IMR-90 (cell line): ENCODE results near the gene CLCN4. TPM values are rescaled to one million over a fixed set of nuclear protein-coding genes. Genes with fewer than 3 reads are reported as not detected.

ENCODE experiments used
- ATAC-seq: fragments of 200-7000 bp; cut with Tn5 transposase; 2 replicates; pipeline ENCODE4 v1.9.1; 2020; ENCODE audit warnings: low read depth, mild to moderate bottlenecking, moderate library complexity
- BruUV-seq: library from RNA; stranded (reverse); fragments of 400-500 nt; replicated peaks from 2 replicates; lab custom pipeline; 2021; lab: Mats Ljungman, UMichigan
- CTCF ChIA-PET: fragments of 300-600 bp; formaldehyde crosslinking; extraction: SDS; loops from one replicate; lab custom pipeline; 2021; ENCODE audit warnings: antibody characterized with exemption; lab: Yijun Ruan, JAX
- POLR2A ChIA-PET: fragments of 300-600 bp; sonication (Branson Sonifier 250); formaldehyde crosslinking; loops from one replicate; lab custom pipeline; 2022; ENCODE audit warnings: antibody characterized with exemption; ENCODE audit not compliant: unreplicated experiment; lab: Charles Lee
- DNase-seq: peaks from one replicate; pipeline ENCODE4 v3.0.0; 2013
- H2AFZ ChIP-seq: replicated peaks from 2 replicates; pipeline ENCODE3; 2013; ENCODE audit warnings: low read length, mild to moderate bottlenecking; ENCODE audit not compliant: poor library complexity
- H2AK5ac ChIP-seq: 2 replicates; pipeline ENCODE4 v1.6.1; 2013; ENCODE audit warnings: low read depth, low read length, inconsistent platforms
- H2AK9ac ChIP-seq: replicated peaks from 2 replicates; pipeline ENCODE3; 2013; ENCODE audit warnings: mild to moderate bottlenecking, low read depth, low read length, moderate library complexity; ENCODE audit not compliant: poor library complexity
- H2BK120ac ChIP-seq: 2 replicates; pipeline ENCODE4 v1.6.1; 2013; ENCODE audit warnings: low read depth, low read length, inconsistent platforms
- H2BK15ac ChIP-seq: 3 replicates; pipeline ENCODE4 v1.6.1; 2013; ENCODE audit warnings: low read depth, low read length, inconsistent platforms
- H2BK20ac ChIP-seq: 2 replicates; pipeline ENCODE4 v1.6.1; 2013; ENCODE audit warnings: low read depth, mild to moderate bottlenecking, inconsistent platforms, low read length, moderate library complexity
- H2BK5ac ChIP-seq: 2 replicates; pipeline ENCODE4 v1.6.1; 2013; ENCODE audit warnings: mild to moderate bottlenecking, low read depth, low read length, inconsistent platforms; ENCODE audit not compliant: poor library complexity, severe bottlenecking
- H3K14ac ChIP-seq: replicated peaks from 2 replicates; pipeline ENCODE4 v1.6.1; 2013; ENCODE audit warnings: low read depth, low read length, inconsistent platforms
- H3K18ac ChIP-seq: 2 replicates; pipeline ENCODE4 v1.6.1; 2013; ENCODE audit warnings: low read depth, low read length, control low read depth
- H3K23ac ChIP-seq: 2 replicates; pipeline ENCODE4 v1.6.1; 2013; ENCODE audit warnings: low read depth, low read length, inconsistent platforms
- H3K27ac ChIP-seq: 2 replicates; pipeline ENCODE4 v1.5.1; 2013; ENCODE audit warnings: mild to moderate bottlenecking, control low read depth, low read length; ENCODE audit not compliant: insufficient read depth
- H3K27me3 ChIP-seq: 2 replicates; pipeline ENCODE4 v1.6.1; 2013; ENCODE audit warnings: low read length; ENCODE audit not compliant: control insufficient read depth, insufficient read depth
- H3K36me3 ChIP-seq: 2 replicates; pipeline ENCODE4 v1.6.1; 2013; ENCODE audit warnings: low read length, mixed read lengths; ENCODE audit not compliant: control insufficient read depth, insufficient read depth
- H3K4ac ChIP-seq: 2 replicates; pipeline ENCODE4 v1.6.1; 2013; ENCODE audit warnings: low read depth, low read length, inconsistent platforms
- H3K4me1 ChIP-seq: 2 replicates; pipeline ENCODE4 v1.6.1; 2013; ENCODE audit warnings: low read length, mixed read lengths; ENCODE audit not compliant: control insufficient read depth, insufficient read depth
- H3K4me2 ChIP-seq: 2 replicates; pipeline ENCODE4 v1.6.1; 2013; ENCODE audit warnings: low read depth, mild to moderate bottlenecking, control low read depth, low read length, moderate library complexity
- H3K4me3 ChIP-seq: 2 replicates; pipeline ENCODE4 v1.5.1; 2013; ENCODE audit warnings: low read depth, mild to moderate bottlenecking, control low read depth, low read length, moderate library complexity; ENCODE audit not compliant: insufficient read depth
- H3K56ac ChIP-seq: 2 replicates; pipeline ENCODE4 v1.6.1; 2013; ENCODE audit warnings: low read length, inconsistent platforms; ENCODE audit not compliant: insufficient read depth; ENCODE audit errors: extremely low read depth
- H3K79me1 ChIP-seq, 2 experiments: 2 replicates each; pipeline ENCODE4 v1.6.1; 2013; ENCODE audit warnings: low read length in 2 of 2, inconsistent platforms in 1 of 2, low read depth in 1 of 2
- H3K9ac ChIP-seq: 2 replicates; pipeline ENCODE4 v1.6.1; 2013; ENCODE audit warnings: low read depth, low read length, control low read depth
- H3K9me1 ChIP-seq: 2 replicates; pipeline ENCODE4 v1.6.1; 2013; ENCODE audit warnings: low read length, inconsistent platforms; ENCODE audit not compliant: insufficient read depth
- H3K9me3 ChIP-seq: 2 replicates; pipeline ENCODE4 v1.6.1; 2013; ENCODE audit warnings: low read length; ENCODE audit not compliant: control insufficient read depth, insufficient read depth
- H4K20me1 ChIP-seq: 2 replicates; pipeline ENCODE4 v1.6.1; 2013; ENCODE audit warnings: low read length, inconsistent platforms; ENCODE audit not compliant: insufficient read depth
- H4K5ac ChIP-seq: 2 replicates; pipeline ENCODE4 v1.6.1; 2013; ENCODE audit warnings: mild to moderate bottlenecking, low read depth, low read length, control low read depth
- H4K8ac ChIP-seq, 2 experiments: 2 replicates each; pipeline ENCODE4 v1.6.1; 2013; ENCODE audit warnings: low read depth in 2 of 2, low read length in 2 of 2, control low read depth in 1 of 2, inconsistent platforms in 1 of 2
- H4K91ac ChIP-seq: 2 replicates; pipeline ENCODE4 v1.6.1; 2013; ENCODE audit warnings: low read depth, low read length, inconsistent platforms; ENCODE audit not compliant: insufficient read depth
- BHLHE40 ChIP-seq: fragments of 150-350 bp; IDR thresholded peaks from 2 replicates; pipeline ENCODE4 v1.6.1; 2016; ENCODE audit warnings: mild to moderate bottlenecking, low read depth, low read length
- RCOR1 ChIP-seq: IDR thresholded peaks from 2 replicates; pipeline ENCODE4 v1.6.1; 2012; ENCODE audit warnings: mild to moderate bottlenecking, low read length, improper control_type of control experiment; ENCODE audit not compliant: insufficient replicate concordance
- WGBS, 2 experiments: methylation state at CpG; one replicate each; pipeline versions ENCODE4 v1.1.5 to v1.1.7; 2013; ENCODE audit warnings: missing lambda C conversion rate in 2 of 2; ENCODE audit not compliant: insufficient read length in 1 of 2; ENCODE audit errors: extremely low coverage in 2 of 2; 5-methylcytosine and 5-hydroxymethylcytosine counted together
- dilution Hi-C: fragments of 300-500 bp; cut with HindIII; formaldehyde crosslinking; loops from one replicate; pipeline ENCODE4 v1.14.3; 2018; ENCODE audit warnings: low sequenced_read_pairs; ENCODE audit not compliant: unreplicated experiment
- in situ Hi-C: fragments of 300-500 bp; cut with MboI; formaldehyde crosslinking; loops from 3 replicates; pipeline ENCODE4 v1.14.3; 2019; ENCODE audit warnings: low sequenced_read_pairs, inconsistent platforms, mixed read lengths
- intact Hi-C: fragments of 100-400 bp; cut with micrococcal nuclease; formaldehyde crosslinking; loops from 2 replicates; pipeline ENCODE4 v1.10.0; 2022
- polyA plus RNA-seq, 3 experiments: library from polyadenylated mRNA; depleted of rRNA; stranded (reverse); fragments of >200 nt; gene quantifications; 2 replicates each; pipeline ENCODE4 v1.2.3, GENCODE V29; 2012; ENCODE audit warnings: low replicate concordance in 1 of 3
- total RNA-seq: library from RNA; depleted of rRNA; stranded (reverse); fragments of >200 nt; gene quantifications from 2 replicates; pipeline ENCODE4 v1.2.3, GENCODE V29; 2012
- TF ChIP-seq, protein P1 (sequence below): conservative IDR thresholded peaks from 2 replicates; pipeline ENCODE4 v1.5.1; 2012; ENCODE audit warnings: mild to moderate bottlenecking, low read depth, low read length, improper control_type of control experiment
- TF ChIP-seq, protein P2 (sequence below): fragments of 150-350 bp; IDR thresholded peaks from 2 replicates; pipeline ENCODE4 v1.6.1; 2017; ENCODE audit warnings: mild to moderate bottlenecking, antibody characterized with exemption, low read length, low read depth

CLCN4 gene
- total and polyA plus RNA-seq, 2 of the 4 experiments (the other 2 are of a cell fraction): 2.2 to 4.5 TPM

DNA sequence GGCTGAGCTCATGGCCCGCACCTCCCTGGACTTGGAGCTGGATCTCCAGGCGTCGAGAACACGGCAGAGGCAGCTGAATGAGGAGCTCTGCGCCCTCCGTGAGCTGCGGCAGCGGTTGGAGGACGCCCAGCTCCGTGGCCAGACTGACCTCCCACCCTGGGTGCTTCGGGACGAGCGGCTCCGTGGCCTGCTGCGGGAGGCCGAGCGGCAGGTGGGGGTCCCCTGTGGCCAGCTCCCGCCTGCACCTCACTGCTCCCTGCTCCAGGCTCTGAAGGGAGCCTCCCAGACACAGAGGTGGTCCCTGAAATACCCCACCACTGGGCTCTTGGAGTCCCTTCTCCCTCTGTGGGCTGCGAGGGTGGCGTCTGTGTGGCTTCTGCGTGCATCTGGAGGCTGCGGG, 18.0 kb upstream of the CLCN4 start:
- no peak overlapping the region for H2BK5ac ChIP-seq
- ChIA-PET CTCF (no interaction called here), POLR2A (no interaction called here)
- no peak for DNase-seq
- H3K9me3 ChIP-seq: no peaks in the 10 kb centered on the region; the same call in 1 of the 2 replicates
- no peak overlapping the region for H2BK15ac ChIP-seq
- H3K4me3 ChIP-seq: no peak overlapping the region
- no peak overlapping the region for H3K18ac ChIP-seq
- H3K4me1 ChIP-seq: no peaks in the 10 kb centered on the region; the same call in 1 of the 2 replicates
- no peak overlapping the region for H4K8ac ChIP-seq
- no peak overlapping the region for H2AFZ ChIP-seq
- no peaks in the 10 kb centered on the region for H4K20me1 ChIP-seq
- H2BK20ac ChIP-seq: no peak overlapping the region
- H2AK5ac ChIP-seq: no peak overlapping the region
- no peak overlapping the region for H3K56ac ChIP-seq
- H3K9ac ChIP-seq: no peak overlapping the region
- intact Hi-C loops: no loop called here
- dilution Hi-C loops: no loop called here
- peaks cover 34% of the 10 kb centered on the region for H3K36me3 ChIP-seq
- H3K23ac ChIP-seq: no peak overlapping the region
- TF ChIP-seq, protein P1, sequence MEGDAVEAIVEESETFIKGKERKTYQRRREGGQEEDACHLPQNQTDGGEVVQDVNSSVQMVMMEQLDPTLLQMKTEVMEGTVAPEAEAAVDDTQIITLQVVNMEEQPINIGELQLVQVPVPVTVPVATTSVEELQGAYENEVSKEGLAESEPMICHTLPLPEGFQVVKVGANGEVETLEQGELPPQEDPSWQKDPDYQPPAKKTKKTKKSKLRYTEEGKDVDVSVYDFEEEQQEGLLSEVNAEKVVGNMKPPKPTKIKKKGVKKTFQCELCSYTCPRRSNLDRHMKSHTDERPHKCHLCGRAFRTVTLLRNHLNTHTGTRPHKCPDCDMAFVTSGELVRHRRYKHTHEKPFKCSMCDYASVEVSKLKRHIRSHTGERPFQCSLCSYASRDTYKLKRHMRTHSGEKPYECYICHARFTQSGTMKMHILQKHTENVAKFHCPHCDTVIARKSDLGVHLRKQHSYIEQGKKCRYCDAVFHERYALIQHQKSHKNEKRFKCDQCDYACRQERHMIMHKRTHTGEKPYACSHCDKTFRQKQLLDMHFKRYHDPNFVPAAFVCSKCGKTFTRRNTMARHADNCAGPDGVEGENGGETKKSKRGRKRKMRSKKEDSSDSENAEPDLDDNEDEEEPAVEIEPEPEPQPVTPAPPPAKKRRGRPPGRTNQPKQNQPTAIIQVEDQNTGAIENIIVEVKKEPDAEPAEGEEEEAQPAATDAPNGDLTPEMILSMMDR: no peak
- TF ChIP-seq RCOR1 (no peak), BHLHE40 (no peak)
- TF ChIP-seq, protein P2, sequence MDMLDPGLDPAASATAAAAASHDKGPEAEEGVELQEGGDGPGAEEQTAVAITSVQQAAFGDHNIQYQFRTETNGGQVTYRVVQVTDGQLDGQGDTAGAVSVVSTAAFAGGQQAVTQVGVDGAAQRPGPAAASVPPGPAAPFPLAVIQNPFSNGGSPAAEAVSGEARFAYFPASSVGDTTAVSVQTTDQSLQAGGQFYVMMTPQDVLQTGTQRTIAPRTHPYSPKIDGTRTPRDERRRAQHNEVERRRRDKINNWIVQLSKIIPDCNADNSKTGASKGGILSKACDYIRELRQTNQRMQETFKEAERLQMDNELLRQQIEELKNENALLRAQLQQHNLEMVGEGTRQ: no peak
- H4K91ac ChIP-seq: no peak overlapping the region
- H2AK9ac ChIP-seq: no peak overlapping the region
- H3K14ac ChIP-seq: no peak overlapping the region
- no peak overlapping the region for H2BK120ac ChIP-seq
- ATAC-seq: no peak
- no peaks in the 10 kb centered on the region; a peak in 1 of 4 replicates for H3K79me1 ChIP-seq
- in situ Hi-C loops: no loop called here
- no peak overlapping the region for H4K5ac ChIP-seq
- WGBS, 2 experiments: 95% methylated on average over 4 of the region's 22 CpGs; no CpG with 5 or more reads in 1 of the 2 experiments
- no peak overlapping the region for H3K4me2 ChIP-seq
- H3K9me1 ChIP-seq: 0 out of 2 replicates have a peak, but pooled peaks cover 5% of the 10 kb centered on the region
- H3K4ac ChIP-seq: no peak overlapping the region
- no peaks in the 10 kb centered on the region for H3K27me3 ChIP-seq
- no peak overlapping the region for H3K27ac ChIP-seq
- BruUV-seq: no TSS peak
